ENCODE measurements around the gene TTLL13. TPM values are rescaled to one million over a fixed set of nuclear protein-coding genes. Genes with fewer than 3 reads are reported as not detected.

TTLL13 gene
- total and polyA plus RNA-seq, 2 of the 8 experiments (the other 6 are each of a cell fraction or from before 2014, with no cell fraction given): 0.03 TPM; not detected in 1

GRCh38 chr15:90300988-90301706, 51.8 kb downstream of the TTLL13 start:
- Histone ChIP-seq H2BK120ac (replicated peaks; ENCODE audit: low read depth, low read length) (no peak overlapping the region), H4K5ac (ENCODE audit: insufficient read length, low read depth, low read length) (peak overlapping the region; percentile 39), H3K4ac (replicated peaks; ENCODE audit: insufficient read length, low read depth, low read length) (no peak overlapping the region), H4K20me1 (replicated peaks in 1 of 2; ENCODE audit: control insufficient read depth in 1 of 2, insufficient read depth in 2 of 2, low read length in 2 of 2) (no peaks in the 10 kb centered on the region), H2BK12ac (ENCODE audit: low read depth, low read length) (peak overlapping the region; percentile 60; the same call in 1 of the 2 replicates), H4K91ac (replicated peaks; ENCODE audit: insufficient read length, low read length) (peak overlapping the region; percentile 80), H3K27me3 (replicated peaks in 1 of 4; ENCODE audit: control insufficient read depth in 3 of 4, extremely low read depth in 1 of 4, insufficient read depth in 3 of 4, low read length in 3 of 4) (no peaks in the 10 kb centered on the region), H3K27ac (ENCODE audit: low read depth, low read length) (no peak overlapping the region), H3K56ac (replicated peaks; ENCODE audit: insufficient read length, low read depth, low read length) (no peak overlapping the region), H2BK20ac (ENCODE audit: low read length) (no peak overlapping the region), H3K14ac (ENCODE audit: insufficient read length) (no peak overlapping the region), H2AFZ (ENCODE audit: low read length) (peak overlapping the region; percentile 94; the same call in 1 of the 2 replicates), H3K23ac (ENCODE audit: insufficient read length) (no peak overlapping the region), H3K4me3 (ENCODE audit: extremely low read depth in 1 of 4, insufficient read depth in 2 of 4, low read depth in 3 of 4, low read length in 4 of 4) (no peak overlapping the region), H4K8ac (ENCODE audit: extremely low read depth, insufficient read depth, low read length) (peak overlapping the region; percentile 53; the same call in 1 of the 2 replicates), H3K79me1 (ENCODE audit: low read depth, low read length) (no peaks in the 10 kb centered on the region), H3K4me1 (replicated peaks in 1 of 4; ENCODE audit: control insufficient read depth in 3 of 4, insufficient read depth in 4 of 4, low read length in 3 of 4) (peaks cover 0 to 4% (median 0%) of the 10 kb centered on the region in 4 experiments; a peak in 4 of 7 replicates), H2BK5ac (ENCODE audit: low read depth, low read length) (peak overlapping the region; percentile 91; the same call in 1 of the 2 replicates), H3K9me3 (ENCODE audit: insufficient read depth in 2 of 2, low read depth in 1 of 2, low read length in 1 of 2) (no peaks in the 10 kb centered on the region), H3K9ac (replicated peaks in 1 of 4; ENCODE audit: extremely low read depth in 1 of 4, low read depth in 3 of 4, low read length in 3 of 4) (no peak overlapping the region), H3K23me2 (ENCODE audit: low read depth, low read length) (no peaks in the 10 kb centered on the region), H3K18ac (ENCODE audit: extremely low read depth, low read length) (peak overlapping the region; percentile 95), H3K4me2 (ENCODE audit: insufficient read depth in 1 of 2, low read depth in 2 of 2, low read length in 2 of 2) (no peak overlapping the region), H2AK5ac (ENCODE audit: low read depth, low read length) (no peak overlapping the region), H2BK15ac (ENCODE audit: low read length) (peak overlapping the region; percentile 92; the same call in 1 of the 2 replicates), H3K79me2 (ENCODE audit: control insufficient read depth in 1 of 2, insufficient read depth in 2 of 2, low read length in 2 of 2) (no peaks in the 10 kb centered on the region), H3K36me3 (ENCODE audit: control insufficient read depth in 2 of 4, insufficient read depth in 4 of 4, low read length in 3 of 4) (no peaks in the 10 kb centered on the region)
- POLR2A ChIA-PET (ENCODE audit: partially characterized antibody): interaction anchor here (1.5 to 2.0 kb wide), 2 partner anchors 13 to 30 kb away, joined by 4 to 6 read pairs; no protein-coding TSS in a partner anchor
- peak; percentile 70 to 94 for DNase-seq (ENCODE audit: low read depth in 1 of 2, low spot score in 2 of 2)
- WGBS, 2 experiments (ENCODE audit: extremely low coverage in 1 of 2, insufficient coverage in 1 of 2, insufficient read length in 1 of 2, insufficient replicate concordance in 2 of 2, low coverage in 1 of 2, low lambda C conversion rate in 2 of 2, missing lambda C conversion rate in 1 of 2): 67% methylated on average over 21 of the region's 21 CpGs; no CpG with 5 or more reads in 1 of the 2 experiments
- no peak for FAIRE-seq
- CTCF ChIA-PET (ENCODE audit: partially characterized antibody): interaction anchor here (0.6 to 7.3 kb wide), 29 partner anchors 8 to 751 kb away, joined by 3 to 42 read pairs (median 3); partner anchors contain the start of gene ZNF774
- TF ChIP-seq E2F6 (IDR thresholded peaks at IDR 0.05) (no peak), PHF8 (conservative IDR thresholded peaks at IDR 0.05; ENCODE audit: low read depth, low read length) (no peak), MAX (IDR thresholded peaks at IDR 0.05) (peak; percentile 61; the same call in 1 of the 2 replicates), MAFK (IDR thresholded peaks at IDR 0.05; ENCODE audit: low read depth, low read length) (no peak), RFX5 (IDR thresholded peaks at IDR 0.05; ENCODE audit: borderline replicate concordance, low read depth, low read length) (no peak), CBX5 (IDR thresholded peaks at IDR 0.05; ENCODE audit: low read depth, low read length) (no peak), TBP (IDR thresholded peaks at IDR 0.05; ENCODE audit: low read depth, low read length) (0 out of 2 replicates have a peak, but pooled peaks have one; percentile 42), ZNF274 (IDR thresholded peaks at IDR 0.05; ENCODE audit: borderline replicate concordance, extremely low read depth, low read length) (no peak), BACH1 (IDR thresholded peaks at IDR 0.05; ENCODE audit: low read length) (no peak), HDAC6 (IDR thresholded peaks at IDR 0.05; ENCODE audit: low read depth, low read length) (no peak), POLR2AphosphoS5 (IDR thresholded peaks at IDR 0.05; ENCODE audit: low read depth, low read length) (no peak)
